MCF 10A (cell line): ENCODE measurements around the gene PIMREG. TPM values are rescaled to one million over a fixed set of nuclear protein-coding genes. Genes with fewer than 3 reads are reported as not detected.

Experiments
- BruUV-seq: library from RNA; stranded (reverse); fragments of 400-500 nt; replicated peaks from 2 replicates; lab custom pipeline; 2021; lab: Mats Ljungman, UMichigan
- CTCF ChIA-PET: fragments of 300-600 bp; sonication (Branson Sonifier 250); formaldehyde crosslinking; extraction: SDS; loops from one replicate; lab custom pipeline; 2021; ENCODE audit warnings: antibody characterized with exemption, inconsistent platforms; lab: Yijun Ruan, JAX
- POLR2A ChIA-PET: fragments of 300-600, 350-650 bp; sonication (Branson Sonifier 250); formaldehyde crosslinking; extraction: SDS; loops from one replicate; lab custom pipeline; 2020; ENCODE audit warnings: antibody characterized with exemption, inconsistent platforms; lab: Yijun Ruan, JAX
- DNase-seq: peaks from one replicate; pipeline ENCODE4 v3.0.0-alpha.2; 2018; ENCODE audit not compliant: unreplicated experiment
- H3K27ac Mint-ChIP-seq: one replicate; pipeline ENCODE4 v1.8.0; 2022; ENCODE audit warnings: mild to moderate bottlenecking, low read depth, mixed read lengths; ENCODE audit not compliant: unreplicated experiment
- H3K27me3 Mint-ChIP-seq: one replicate; pipeline ENCODE4 v1.8.0; 2022; ENCODE audit warnings: mixed read lengths; ENCODE audit not compliant: insufficient read depth, unreplicated experiment
- H3K36me3 Mint-ChIP-seq: one replicate; pipeline ENCODE4 v1.8.0; 2022; ENCODE audit warnings: mild to moderate bottlenecking, moderate library complexity, mixed read lengths; ENCODE audit not compliant: insufficient read depth, unreplicated experiment
- H3K4me1 Mint-ChIP-seq: one replicate; pipeline ENCODE4 v1.8.0; 2022; ENCODE audit warnings: mixed read lengths; ENCODE audit not compliant: insufficient read depth, unreplicated experiment
- H3K4me3 Mint-ChIP-seq: one replicate; pipeline ENCODE4 v1.8.0; 2022; ENCODE audit warnings: mild to moderate bottlenecking, moderate library complexity, mixed read lengths; ENCODE audit not compliant: unreplicated experiment
- H3K9me3 Mint-ChIP-seq: one replicate; pipeline ENCODE4 v1.8.0; 2022; ENCODE audit warnings: mixed read lengths; ENCODE audit not compliant: unreplicated experiment
- intact Hi-C: fragments of 100-400 bp; cut with micrococcal nuclease; formaldehyde crosslinking; loops from 2 replicates; pipeline ENCODE4 v1.14.1; 2022
- total RNA-seq: library from RNA; stranded (reverse); gene quantifications from 2 replicates; pipeline ENCODE4 v1.2.3, GENCODE V29; 2022
- TF ChIP-seq, protein P1 (sequence below): fragments of 200-600 bp; IDR thresholded peaks from one replicate; pipeline ENCODE4 v1.8.0; 2022; ENCODE audit warnings: antibody characterized with exemption, mild to moderate bottlenecking; ENCODE audit not compliant: unreplicated experiment

The PIMREG gene
- total RNA-seq, 1 experiment from 2014 or later, result 21.7 TPM

- BruUV-seq, result no TSS peak
- Mint-ChIP-seq H3K27me3 (no peaks in the 10 kb centered on the region), H3K27ac (peak overlapping the region; percentile 40), H3K4me1 (peaks cover 13% of the 10 kb centered on the region), H3K4me3 (peak overlapping the region; percentile 78), H3K9me3 (no peaks in the 10 kb centered on the region), H3K36me3 (no peaks in the 10 kb centered on the region)
- intact Hi-C loops, result no loop called here
- CTCF ChIA-PET, result interaction anchor here (0.6 to 0.7 kb wide), 3 partner anchors 102 to 983 kb away, joined by 3 read pairs; partner anchors contain the start of gene SLC2A4
- no peak for DNase-seq
- TF ChIP-seq, protein P1, sequence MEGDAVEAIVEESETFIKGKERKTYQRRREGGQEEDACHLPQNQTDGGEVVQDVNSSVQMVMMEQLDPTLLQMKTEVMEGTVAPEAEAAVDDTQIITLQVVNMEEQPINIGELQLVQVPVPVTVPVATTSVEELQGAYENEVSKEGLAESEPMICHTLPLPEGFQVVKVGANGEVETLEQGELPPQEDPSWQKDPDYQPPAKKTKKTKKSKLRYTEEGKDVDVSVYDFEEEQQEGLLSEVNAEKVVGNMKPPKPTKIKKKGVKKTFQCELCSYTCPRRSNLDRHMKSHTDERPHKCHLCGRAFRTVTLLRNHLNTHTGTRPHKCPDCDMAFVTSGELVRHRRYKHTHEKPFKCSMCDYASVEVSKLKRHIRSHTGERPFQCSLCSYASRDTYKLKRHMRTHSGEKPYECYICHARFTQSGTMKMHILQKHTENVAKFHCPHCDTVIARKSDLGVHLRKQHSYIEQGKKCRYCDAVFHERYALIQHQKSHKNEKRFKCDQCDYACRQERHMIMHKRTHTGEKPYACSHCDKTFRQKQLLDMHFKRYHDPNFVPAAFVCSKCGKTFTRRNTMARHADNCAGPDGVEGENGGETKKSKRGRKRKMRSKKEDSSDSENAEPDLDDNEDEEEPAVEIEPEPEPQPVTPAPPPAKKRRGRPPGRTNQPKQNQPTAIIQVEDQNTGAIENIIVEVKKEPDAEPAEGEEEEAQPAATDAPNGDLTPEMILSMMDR, result no peak
- POLR2A ChIA-PET, result interaction anchor here (0.6 to 1.3 kb wide), 5 partner anchors 62 to 1009 kb away, joined by 3 read pairs; partner anchors contain the start of genes DERL2 and MIS12
These were observed 498 bp downstream of the PIMREG start for GRCh38 chr17:6444571-6445335.

GRCh38 chr17:6446516-6447100, 2.4 kb downstream of the PIMREG start:
- intact Hi-C loops, result no loop called here
- Mint-ChIP-seq H3K27me3 (no peaks in the 10 kb centered on the region), H3K9me3 (no peaks in the 10 kb centered on the region), H3K36me3 (peaks cover 10% of the 10 kb centered on the region), H3K27ac (no peak overlapping the region), H3K4me1 (peaks cover 13% of the 10 kb centered on the region), H3K4me3 (no peak overlapping the region)
- DNase-seq, result no peak
- CTCF ChIA-PET, result interaction anchor here (0.6 to 1.4 kb wide), 4 partner anchors 10 to 1254 kb away, joined by 3 read pairs; no protein-coding TSS in a partner anchor
- TF ChIP-seq, protein P1, result no peak
- no TSS peak for BruUV-seq
- POLR2A ChIA-PET, result interaction anchor here (0.6 kb wide), 1 partner anchor 26 kb away, joined by 3 read pairs; no protein-coding TSS in a partner anchor

DNA sequence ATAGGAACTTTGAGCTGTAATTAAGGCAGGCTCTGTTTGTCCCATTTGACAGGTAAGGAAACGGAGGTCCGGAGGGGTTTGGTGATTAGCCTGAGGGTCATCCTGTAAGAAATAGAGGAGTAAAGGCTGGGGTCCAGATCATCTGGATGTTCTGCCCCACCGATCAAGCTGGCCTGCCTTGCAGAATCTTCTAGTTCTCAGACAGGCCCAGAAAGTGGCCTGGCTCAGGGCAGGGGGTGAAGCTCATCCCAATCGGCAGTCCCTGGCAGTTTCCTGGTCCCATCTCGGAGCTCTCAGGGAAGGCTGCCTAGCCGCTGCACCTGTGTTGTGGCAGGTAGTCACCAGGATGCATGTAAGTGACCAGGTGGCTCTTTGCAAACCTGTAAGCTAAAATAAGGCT, 4.2 kb downstream of the PIMREG start:
- Mint-ChIP-seq H3K27ac (no peak overlapping the region), H3K4me1 (peaks cover 9% of the 10 kb centered on the region), H3K36me3 (peaks cover 10% of the 10 kb centered on the region), H3K9me3 (no peaks in the 10 kb centered on the region), H3K4me3 (no peak overlapping the region), H3K27me3 (no peaks in the 10 kb centered on the region)
- POLR2A ChIA-PET, result no interaction called here
- CTCF ChIA-PET, result interaction anchor here (0.6 to 1.5 kb wide), 3 partner anchors 23 to 714 kb away, joined by 3 to 5 read pairs (median 4); no protein-coding TSS in a partner anchor
- TF ChIP-seq, protein P1, result no peak
- DNase-seq, result no peak
- BruUV-seq, result no TSS peak
- intact Hi-C loops, result no loop called here

- Mint-ChIP-seq H3K4me3 (no peak overlapping the region), H3K4me1 (peaks cover 4% of the 10 kb centered on the region), H3K27me3 (no peaks in the 10 kb centered on the region), H3K27ac (no peak overlapping the region), H3K36me3 (peaks cover 10% of the 10 kb centered on the region), H3K9me3 (no peaks in the 10 kb centered on the region)
- BruUV-seq, result no TSS peak
- CTCF ChIA-PET, result interaction anchor here (1.5 kb wide), 1 partner anchor 24 kb away, joined by 4 read pairs; no protein-coding TSS in a partner anchor
- intact Hi-C loops, result no loop called here
- TF ChIP-seq, protein P1, result no peak
- DNase-seq, result no peak
- POLR2A ChIA-PET, result no interaction called here
These were observed 5.1 kb downstream of the PIMREG start for GRCh38 chr17:6449307-6449706.
